ENCODE data around the gene ABCC9. TPM values are rescaled to one million over a fixed set of nuclear protein-coding genes. Genes with fewer than 3 reads are reported as not detected.

The ABCC9 gene
- total RNA-seq, 3 donors from 2014 or later, result 10.2 to 52.0 (median 27.5) TPM

DNA sequence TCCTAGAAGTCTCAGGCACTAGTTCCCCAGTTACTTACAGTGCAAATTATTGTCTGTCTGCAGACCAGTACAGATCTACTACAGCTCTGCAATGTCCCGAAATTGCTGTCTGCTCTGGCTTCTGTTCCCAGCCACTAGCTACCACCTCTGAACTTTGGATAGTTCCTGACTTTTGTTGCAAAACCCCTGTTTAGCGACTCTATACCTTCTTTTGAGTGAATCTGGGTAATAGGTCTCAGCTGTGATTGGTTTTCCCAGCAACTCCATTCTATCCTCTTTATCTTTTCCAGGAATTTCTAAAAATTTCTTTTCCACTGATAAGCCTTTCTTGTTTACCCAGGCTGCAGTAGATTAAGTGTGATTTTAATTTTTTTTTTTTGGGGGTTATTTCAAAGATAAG lies 183.5 kb downstream of the ABCC9 start:
- no peak overlapping the region for H3K27ac ChIP-seq
- no peaks in the 10 kb centered on the region for H3K9me3 ChIP-seq
- no peaks in the 10 kb centered on the region for H3K4me1 ChIP-seq
- H3K27me3 ChIP-seq, result no peaks in the 10 kb centered on the region
- H3K4me3 ChIP-seq, result no peak overlapping the region
- intact Hi-C loops (cut with DNase I; ENCODE audit: low total_unique reads), result no loop called here
- no peak for DNase-seq (ENCODE audit: low spot score in 2 of 2)
- no peak for TF ChIP-seq CTCF (IDR thresholded peaks at IDR 0.05)
- H3K36me3 ChIP-seq, result no peaks in the 10 kb centered on the region

GRCh38 chr12:21756699-21757098 lies 184.5 kb downstream of the ABCC9 start:
- intact Hi-C loops (cut with DNase I; ENCODE audit: low total_unique reads), result no loop called here
- H3K4me3 ChIP-seq, result no peak overlapping the region
- H3K36me3 ChIP-seq, result no peaks in the 10 kb centered on the region
- DNase-seq (ENCODE audit: low spot score in 2 of 2), result no peak
- no peaks in the 10 kb centered on the region for H3K27me3 ChIP-seq
- no peaks in the 10 kb centered on the region for H3K4me1 ChIP-seq
- TF ChIP-seq CTCF (IDR thresholded peaks at IDR 0.05) (no peak), POLR2A (IDR thresholded peaks at IDR 0.05) (no peak), POLR2AphosphoS5 (IDR thresholded peaks at IDR 0.05) (no peak)
- no peaks in the 10 kb centered on the region for H3K9me3 ChIP-seq
- H3K27ac ChIP-seq, result no peak overlapping the region

GRCh38 chr12:21751517-21751916 lies 189.7 kb downstream of the ABCC9 start:
- no peak overlapping the region for H3K27ac ChIP-seq
- H3K4me3 ChIP-seq, result no peak overlapping the region
- no peaks in the 10 kb centered on the region for H3K9me3 ChIP-seq
- H3K27me3 ChIP-seq, result no peaks in the 10 kb centered on the region
- intact Hi-C loops (cut with DNase I; ENCODE audit: low total_unique reads), result no loop called here
- TF ChIP-seq POLR2AphosphoS5 (IDR thresholded peaks at IDR 0.05) (no peak), POLR2A (IDR thresholded peaks at IDR 0.05) (no peak), CTCF (IDR thresholded peaks at IDR 0.05) (no peak)
- DNase-seq (ENCODE audit: low spot score in 2 of 2), result no peak
- H3K36me3 ChIP-seq, result no peaks in the 10 kb centered on the region
- no peaks in the 10 kb centered on the region for H3K4me1 ChIP-seq

Other genes starting within 250 kb of the ABCC9 start
- 10 to 100 TPM in 2 of 3 donors, 1 to 10 TPM in 1; 8.6 to 34.1 (median 19.2) TPM for gene KCNJ8, start 166.7 kb downstream of the ABCC9 start, total RNA-seq
- gene CMAS, start 104.8 kb upstream of the ABCC9 start, total RNA-seq, result 10 to 100 TPM; 20.6 to 26.5 (median 25.6) TPM

Data from breast epithelium (tissue), 4 donors.